ENCODE measurements around the gene THRB.

Gene THRB

GRCh38 chr3:24129549-24129948 is 365.1 kb downstream of the THRB start:
- no peak overlapping the region for H3K9ac ChIP-seq (ENCODE audit: low read length)
- H3K79me2 ChIP-seq (ENCODE audit: insufficient read depth, low read length): no peaks in the 10 kb centered on the region
- no peak overlapping the region for H3K4me3 ChIP-seq (ENCODE audit: insufficient read depth, low read length, poor library complexity, severe bottlenecking)
- no peak overlapping the region for H3K27ac ChIP-seq (ENCODE audit: low read depth, low read length)
- no peak overlapping the region for H3K4me2 ChIP-seq (ENCODE audit: low read depth, low read length, poor library complexity, severe bottlenecking)
- no peaks in the 10 kb centered on the region for H4K20me1 ChIP-seq (ENCODE audit: low read depth, low read length)
- no peak overlapping the region for H2AFZ ChIP-seq (ENCODE audit: low read depth, low read length, severe bottlenecking)
- no peaks in the 10 kb centered on the region for H3K9me3 ChIP-seq (ENCODE audit: insufficient read depth, low read length)
- no peaks in the 10 kb centered on the region for H3F3A ChIP-seq (ENCODE audit: insufficient read depth)
- TF ChIP-seq, protein P1, sequence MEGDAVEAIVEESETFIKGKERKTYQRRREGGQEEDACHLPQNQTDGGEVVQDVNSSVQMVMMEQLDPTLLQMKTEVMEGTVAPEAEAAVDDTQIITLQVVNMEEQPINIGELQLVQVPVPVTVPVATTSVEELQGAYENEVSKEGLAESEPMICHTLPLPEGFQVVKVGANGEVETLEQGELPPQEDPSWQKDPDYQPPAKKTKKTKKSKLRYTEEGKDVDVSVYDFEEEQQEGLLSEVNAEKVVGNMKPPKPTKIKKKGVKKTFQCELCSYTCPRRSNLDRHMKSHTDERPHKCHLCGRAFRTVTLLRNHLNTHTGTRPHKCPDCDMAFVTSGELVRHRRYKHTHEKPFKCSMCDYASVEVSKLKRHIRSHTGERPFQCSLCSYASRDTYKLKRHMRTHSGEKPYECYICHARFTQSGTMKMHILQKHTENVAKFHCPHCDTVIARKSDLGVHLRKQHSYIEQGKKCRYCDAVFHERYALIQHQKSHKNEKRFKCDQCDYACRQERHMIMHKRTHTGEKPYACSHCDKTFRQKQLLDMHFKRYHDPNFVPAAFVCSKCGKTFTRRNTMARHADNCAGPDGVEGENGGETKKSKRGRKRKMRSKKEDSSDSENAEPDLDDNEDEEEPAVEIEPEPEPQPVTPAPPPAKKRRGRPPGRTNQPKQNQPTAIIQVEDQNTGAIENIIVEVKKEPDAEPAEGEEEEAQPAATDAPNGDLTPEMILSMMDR (IDR thresholded peaks at IDR 0.05; ENCODE audit: insufficient read depth, low read length, poor library complexity, severe bottlenecking): no peak
- no peak for TF ChIP-seq EZH2phosphoT487 (conservative IDR thresholded peaks at IDR 0.05; ENCODE audit: low read length)
- no peaks in the 10 kb centered on the region for H3K9me2 ChIP-seq (replicated peaks; ENCODE audit: insufficient read depth, low read length)
- no peaks in the 10 kb centered on the region for H3K27me3 ChIP-seq (ENCODE audit: low read length)
- H3K36me3 ChIP-seq (ENCODE audit: low read length): no peaks in the 10 kb centered on the region

DNA sequence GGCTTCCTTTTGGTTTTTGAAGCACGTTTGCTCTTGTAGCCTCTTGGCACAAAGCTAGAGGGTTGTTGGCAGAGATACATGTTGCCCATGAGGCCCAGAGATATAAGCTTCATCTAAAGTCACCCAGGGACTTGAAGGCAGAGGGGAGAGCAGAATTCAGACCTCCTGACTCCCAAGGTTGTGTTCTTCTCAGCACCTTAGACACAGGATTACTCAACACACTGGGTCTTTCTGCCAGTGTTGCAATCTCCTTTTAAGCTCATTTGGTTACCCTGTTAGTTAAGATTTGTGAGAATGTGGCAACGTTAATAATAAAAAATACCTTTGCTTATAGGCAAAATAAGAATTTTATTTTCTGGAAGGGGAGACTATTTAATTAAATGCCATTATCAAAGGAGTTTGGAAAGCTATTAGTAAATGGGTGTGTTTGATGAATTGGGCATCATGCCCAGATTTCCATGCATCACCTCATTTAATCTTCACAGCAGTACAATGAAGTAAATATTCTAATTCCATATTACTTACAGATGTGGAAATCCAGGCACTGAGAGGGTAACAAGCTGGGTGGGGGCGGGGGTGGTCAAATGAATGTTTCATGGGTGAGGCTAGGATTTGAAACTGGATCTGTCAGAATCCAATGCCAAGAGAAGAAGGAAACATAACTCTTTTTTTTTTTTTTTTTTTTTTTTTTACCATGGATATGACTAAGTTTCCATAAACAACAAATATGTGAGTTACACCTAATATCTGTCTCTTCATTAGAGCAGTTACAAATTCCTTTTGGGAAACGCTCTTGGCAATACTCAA is 366.2 kb downstream of the THRB start:
- Histone ChIP-seq H3K4me3 (ENCODE audit: insufficient read depth, low read length, poor library complexity, severe bottlenecking) (no peak overlapping the region), H4K20me1 (ENCODE audit: low read depth, low read length) (no peaks in the 10 kb centered on the region), H3K9ac (ENCODE audit: low read length) (no peak overlapping the region), H3K36me3 (ENCODE audit: low read length) (no peaks in the 10 kb centered on the region), H3K4me2 (ENCODE audit: low read depth, low read length, poor library complexity, severe bottlenecking) (no peak overlapping the region), H3K9me2 (replicated peaks; ENCODE audit: insufficient read depth, low read length) (no peaks in the 10 kb centered on the region), H3K27ac (ENCODE audit: low read depth, low read length) (no peak overlapping the region), H3K79me2 (ENCODE audit: insufficient read depth, low read length) (no peaks in the 10 kb centered on the region), H2AFZ (ENCODE audit: low read depth, low read length, severe bottlenecking) (no peak overlapping the region), H3F3A (ENCODE audit: insufficient read depth) (no peaks in the 10 kb centered on the region), H3K9me3 (ENCODE audit: insufficient read depth, low read length) (no peaks in the 10 kb centered on the region), H3K27me3 (ENCODE audit: low read length) (no peaks in the 10 kb centered on the region)
- TF ChIP-seq, protein P1 (IDR thresholded peaks at IDR 0.05; ENCODE audit: insufficient read depth, low read length, poor library complexity, severe bottlenecking): no peak

GRCh38 chr3:24123596-24123995 is 371.1 kb downstream of the THRB start:
- no peak overlapping the region for H3K9ac ChIP-seq (ENCODE audit: low read length)
- no peaks in the 10 kb centered on the region for H4K20me1 ChIP-seq (ENCODE audit: low read depth, low read length)
- H3F3A ChIP-seq (ENCODE audit: insufficient read depth): no peaks in the 10 kb centered on the region
- H3K9me3 ChIP-seq (ENCODE audit: insufficient read depth, low read length): no peaks in the 10 kb centered on the region
- H2AFZ ChIP-seq (ENCODE audit: low read depth, low read length, severe bottlenecking): no peak overlapping the region
- H3K27me3 ChIP-seq (ENCODE audit: low read length): no peaks in the 10 kb centered on the region
- no peaks in the 10 kb centered on the region for H3K79me2 ChIP-seq (ENCODE audit: insufficient read depth, low read length)
- no peak overlapping the region for H3K4me2 ChIP-seq (ENCODE audit: low read depth, low read length, poor library complexity, severe bottlenecking)
- no peak for TF ChIP-seq EZH2phosphoT487 (conservative IDR thresholded peaks at IDR 0.05; ENCODE audit: low read length)
- TF ChIP-seq, protein P1 (IDR thresholded peaks at IDR 0.05; ENCODE audit: insufficient read depth, low read length, poor library complexity, severe bottlenecking): no peak
- no peak overlapping the region for H3K27ac ChIP-seq (ENCODE audit: low read depth, low read length)
- H3K4me3 ChIP-seq (ENCODE audit: insufficient read depth, low read length, poor library complexity, severe bottlenecking): no peak overlapping the region
- no peaks in the 10 kb centered on the region for H3K36me3 ChIP-seq (ENCODE audit: low read length)
- H3K9me2 ChIP-seq (replicated peaks; ENCODE audit: insufficient read depth, low read length): no peaks in the 10 kb centered on the region

Data from SU-DHL-6 (cell line).